Subcutaneous abdominal adipose tissue (tissue), 5 donors: ENCODE data around the gene RAB5IF.

ENCODE experiments used
- H3K27ac ChIP-seq: one replicate; pipeline ENCODE4 v1.7.0; 2013; ENCODE audit warnings: low read depth, mild to moderate bottlenecking, inconsistent platforms, low read length, moderate library complexity
- H3K27me3 ChIP-seq, 5 donors: one replicate each; pipeline ENCODE4 v1.7.0; 2013; ENCODE audit warnings: low read length in 5 of 5, inconsistent platforms in 1 of 5; ENCODE audit not compliant: control insufficient read depth in 5 of 5, insufficient read depth in 4 of 5
- H3K36me3 ChIP-seq, 5 donors: one replicate each; pipeline ENCODE4 v1.7.0; 2013; ENCODE audit warnings: low read length in 5 of 5; ENCODE audit not compliant: control insufficient read depth in 5 of 5, insufficient read depth in 5 of 5
- H3K4me1 ChIP-seq, 5 donors: one replicate each; pipeline ENCODE4 v1.7.0; 2013; ENCODE audit warnings: low read length in 5 of 5, mild to moderate bottlenecking in 3 of 5, moderate library complexity in 1 of 5; ENCODE audit not compliant: control insufficient read depth in 5 of 5, insufficient read depth in 5 of 5
- H3K4me3 ChIP-seq, 5 donors: one replicate each; pipeline ENCODE4 v1.7.0; 2013; ENCODE audit warnings: low read length in 5 of 5, low read depth in 1 of 5
- H3K9ac ChIP-seq, 5 donors: one replicate each; pipeline ENCODE4 v1.7.0; 2013; ENCODE audit warnings: low read length in 5 of 5, mild to moderate bottlenecking in 4 of 5, moderate library complexity in 3 of 5
- H3K9me3 ChIP-seq, 5 donors: one replicate each; pipeline ENCODE4 v1.7.0; 2013; ENCODE audit warnings: low read length in 5 of 5; ENCODE audit not compliant: control insufficient read depth in 5 of 5
- donor health status: healthy.
- donor health status: healthy.
- donor health status: healthy.
- donor health status: healthy.
- donor health status: healthy.

The RAB5IF gene

DNA sequence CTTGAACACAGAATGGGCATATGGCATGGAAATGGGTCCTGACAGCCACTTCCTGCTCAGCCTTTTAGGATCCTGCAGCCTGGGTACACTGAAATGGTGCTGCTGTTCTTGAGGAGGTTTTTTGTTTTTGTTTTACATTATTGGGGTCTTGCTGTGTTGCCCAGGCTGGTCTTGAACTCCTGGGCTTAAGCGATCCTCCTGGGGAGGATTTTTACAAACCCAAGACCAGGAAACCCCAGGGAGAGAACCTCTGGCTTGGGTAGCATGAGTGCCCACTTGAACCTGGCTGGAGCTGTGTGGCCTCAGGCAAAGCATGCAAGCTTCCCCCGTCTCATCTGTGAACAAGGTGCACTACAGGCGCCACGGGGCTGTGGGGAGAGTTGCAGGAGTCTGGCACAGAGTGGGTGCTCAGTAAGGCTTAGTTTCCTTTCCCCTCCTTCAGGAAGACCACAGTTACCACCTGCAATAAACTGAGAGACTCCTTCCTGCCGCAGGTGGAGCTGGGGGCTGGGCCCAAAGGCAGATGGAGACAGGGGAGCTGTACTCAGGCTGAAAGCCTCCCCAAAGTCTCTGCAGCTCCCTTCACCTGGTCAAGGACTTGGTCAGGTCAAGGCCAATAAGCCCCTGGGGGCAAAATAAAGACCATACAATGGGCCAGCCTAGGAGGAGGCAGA lies 38.6 kb downstream of the RAB5IF start:
- Histone ChIP-seq H3K36me3 (no peaks in the 10 kb centered on the region), H3K27ac (no peak overlapping the region), H3K9me3 (no peaks in the 10 kb centered on the region), H3K4me3 (peak overlapping the region in 1 of 5 donors; percentile 11), H3K9ac (no peak overlapping the region), H3K4me1 (no peaks in the 10 kb centered on the region), H3K27me3 (peaks cover 0 to 6% (median 0%) of the 10 kb centered on the region in 5 donors)

DNA sequence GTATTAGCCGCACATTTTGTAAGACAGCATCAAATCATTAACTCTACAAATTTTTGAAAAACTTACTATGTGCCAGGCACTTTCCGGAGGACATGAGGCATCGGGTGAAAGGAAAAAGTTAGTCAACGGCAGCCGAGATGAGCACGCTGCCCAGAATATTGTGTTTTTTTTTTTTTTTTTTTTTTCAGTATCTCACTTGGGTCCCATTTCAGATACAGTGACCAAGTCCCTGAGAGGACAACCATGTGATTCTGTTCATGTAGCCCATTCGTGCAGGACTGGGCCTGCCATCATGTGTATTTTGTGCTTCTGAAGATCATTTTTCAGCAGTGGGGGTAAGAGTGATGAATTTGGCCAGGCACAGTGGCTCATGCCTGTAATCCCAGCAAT lies 39.1 kb downstream of the RAB5IF start:
- H3K4me3 ChIP-seq, result peak overlapping the region in 1 of 5 donors; percentile 11
- no peaks in the 10 kb centered on the region for H3K36me3 ChIP-seq
- no peaks in the 10 kb centered on the region for H3K9me3 ChIP-seq
- H3K27me3 ChIP-seq, result peaks cover 0 to 6% (median 0%) of the 10 kb centered on the region in 5 donors
- no peak overlapping the region for H3K27ac ChIP-seq
- no peaks in the 10 kb centered on the region for H3K4me1 ChIP-seq
- no peak overlapping the region for H3K9ac ChIP-seq

DNA sequence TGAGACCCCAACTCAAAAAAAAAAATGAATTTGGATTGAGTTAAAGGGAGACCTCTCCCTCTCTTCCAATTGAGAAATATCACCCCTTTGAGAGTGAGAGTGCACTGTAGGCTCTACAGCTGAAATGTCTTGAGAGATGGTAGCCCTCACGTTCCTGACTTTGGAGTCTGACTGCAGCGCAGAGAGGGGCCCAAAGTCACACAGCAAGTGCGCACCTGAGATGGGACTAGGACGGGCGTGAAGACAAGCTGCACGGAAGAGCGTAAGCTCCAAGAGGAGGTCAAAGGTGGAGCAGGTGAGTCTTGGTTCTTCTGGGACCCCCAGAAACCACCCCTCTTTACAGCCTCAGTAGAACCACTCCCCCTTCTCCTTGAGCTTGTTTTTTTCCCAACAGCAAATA lies 39.8 kb downstream of the RAB5IF start:
- Histone ChIP-seq H3K9ac (no peak overlapping the region), H3K4me3 (peak overlapping the region in 1 of 5 donors; percentile 31), H3K4me1 (no peaks in the 10 kb centered on the region), H3K36me3 (no peaks in the 10 kb centered on the region), H3K9me3 (no peaks in the 10 kb centered on the region), H3K27ac (no peak overlapping the region), H3K27me3 (peaks cover 0 to 6% (median 0%) of the 10 kb centered on the region in 5 donors)

DNA sequence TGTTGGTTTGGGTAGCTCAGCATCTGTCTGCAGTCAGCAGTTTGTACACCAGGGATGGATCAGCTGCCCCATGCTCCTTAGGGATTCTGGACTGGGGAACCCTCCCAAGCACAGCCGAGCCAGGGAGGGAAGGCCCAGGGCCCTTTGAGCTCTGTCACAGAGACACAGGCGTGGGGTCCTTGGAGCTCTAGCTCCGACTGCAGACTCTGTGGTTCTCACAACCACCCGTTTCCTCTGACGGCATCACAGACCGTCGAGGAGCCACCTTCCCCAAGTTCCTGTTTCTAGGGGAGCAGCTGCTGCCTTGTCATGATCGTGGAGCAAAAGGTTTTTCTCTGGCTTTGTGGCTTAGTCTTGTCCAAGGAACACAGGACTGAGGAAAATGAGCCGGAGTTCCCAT lies 40.4 kb downstream of the RAB5IF start, which contains the start of gene SLA2:
SLA2 (minus strand) TSS at position 199 of the 400 bp plus-strand sequence. CDS start 4,861 bp downstream, outside the sequence.
- no peaks in the 10 kb centered on the region for H3K9me3 ChIP-seq
- H3K9ac ChIP-seq, result no peak within 1 kb of the TSS
- H3K27ac ChIP-seq, result no peak within 1 kb of the TSS
- H3K27me3 ChIP-seq, result peaks cover 0 to 6% (median 0%) of the 10 kb centered on the region in 5 donors
- no peaks in the 10 kb centered on the region for H3K4me1 ChIP-seq
- H3K36me3 ChIP-seq, result no peaks in the 10 kb centered on the region
- peak within 1 kb of the TSS in 1 of 5 donors; percentile 31 for H3K4me3 ChIP-seq

DNA sequence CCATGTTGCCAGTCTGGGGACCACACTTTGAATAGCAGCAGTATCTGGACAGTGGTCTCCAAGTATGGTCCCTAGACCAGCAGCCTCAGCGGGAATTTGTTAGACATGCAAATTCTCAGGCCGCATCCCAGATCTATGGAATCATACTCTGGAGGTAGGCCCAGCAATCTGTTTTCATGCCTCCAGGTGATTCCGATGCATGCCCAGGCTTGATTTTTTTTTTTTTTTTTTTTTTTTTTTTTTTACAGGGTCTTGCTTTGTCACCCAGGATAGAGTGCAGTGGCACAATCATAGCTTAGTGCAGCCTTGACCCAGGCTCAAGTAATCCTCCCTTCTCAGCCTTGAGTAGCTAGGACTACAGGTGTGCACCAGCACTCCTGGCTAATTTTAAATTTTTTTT lies 41.1 kb downstream of the RAB5IF start:
- no peak overlapping the region for H3K27ac ChIP-seq
- H3K9me3 ChIP-seq, result no peaks in the 10 kb centered on the region

DNA sequence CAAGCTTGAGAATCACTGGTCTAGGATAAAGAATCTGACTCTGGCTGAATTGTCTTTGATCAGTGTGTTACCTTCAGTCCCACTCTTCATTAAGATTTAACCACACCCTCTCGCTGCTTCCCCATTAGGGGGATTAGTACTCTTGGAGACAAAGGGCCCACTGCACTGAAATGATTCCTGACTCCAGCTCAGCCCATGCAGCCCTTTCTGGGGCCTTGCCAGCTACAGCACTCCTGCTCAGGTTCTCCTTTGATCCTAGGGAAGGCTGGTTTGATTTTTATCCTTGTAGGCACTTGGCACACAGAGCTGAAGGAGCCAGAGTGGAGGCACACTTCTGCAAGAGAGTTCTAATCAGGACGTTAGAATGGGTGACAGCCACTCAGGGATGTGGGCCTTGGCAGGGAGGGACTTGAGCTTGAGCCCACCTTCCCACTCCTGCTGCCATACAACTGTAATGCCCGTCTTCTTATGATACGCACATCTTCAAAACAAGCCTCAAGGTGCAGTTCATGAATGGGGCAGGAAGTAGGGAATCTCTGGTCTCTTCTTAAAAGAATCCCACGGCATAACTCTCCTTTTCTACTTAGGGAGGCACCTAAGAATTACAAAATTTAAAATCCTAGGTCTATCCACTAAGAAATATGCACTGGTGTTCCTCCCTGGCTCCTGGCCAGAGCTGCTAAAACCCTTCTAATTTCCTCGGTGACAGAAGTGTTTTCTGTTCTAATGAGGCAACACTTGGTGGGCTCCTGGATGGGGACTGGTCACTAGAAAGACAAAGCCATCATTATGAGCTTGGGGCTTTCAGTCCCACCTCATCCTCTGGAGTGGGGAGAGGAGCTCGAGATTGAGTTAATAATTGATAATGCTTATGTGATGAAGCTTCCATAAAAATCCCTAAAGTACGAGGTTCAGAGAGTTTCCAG lies 41.9 kb downstream of the RAB5IF start:
- no peak overlapping the region for H3K4me3 ChIP-seq

More for the DNA sequence above, 41.1 kb downstream of the RAB5IF start:
- Histone ChIP-seq H3K4me3 (no peak overlapping the region), H3K9ac (no peak overlapping the region), H3K27me3 (peaks cover 0 to 6% (median 0%) of the 10 kb centered on the region in 5 donors), H3K4me1 (no peaks in the 10 kb centered on the region), H3K36me3 (peaks cover 0 to 5% (median 5%) of the 10 kb centered on the region in 5 donors)

DNA sequence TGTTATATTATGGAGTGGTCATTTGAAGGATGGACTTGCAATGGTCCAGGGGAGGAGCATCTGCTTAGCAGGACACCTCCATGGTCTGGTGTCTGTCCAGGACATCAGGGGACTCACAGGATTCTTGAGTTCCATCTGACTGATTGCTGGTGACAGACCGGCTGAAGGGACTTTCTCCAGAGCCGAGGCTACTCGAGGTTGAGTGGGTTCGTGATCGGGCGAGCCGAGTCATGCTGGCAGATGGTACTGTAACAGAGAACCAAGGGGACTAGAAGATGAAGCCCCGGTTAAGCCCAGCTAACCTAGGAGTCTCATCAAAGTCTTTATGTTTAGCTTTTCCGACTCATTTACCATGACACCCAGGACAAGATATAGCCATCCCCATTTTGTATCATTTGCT lies 47.9 kb downstream of the RAB5IF start:
- Histone ChIP-seq H3K36me3 (peaks cover 2 to 43% (median 37%) of the 10 kb centered on the region in 5 donors), H3K4me3 (no peak overlapping the region), H3K27ac (no peak overlapping the region), H3K27me3 (no peaks in the 10 kb centered on the region), H3K9me3 (no peaks in the 10 kb centered on the region), H3K4me1 (no peaks in the 10 kb centered on the region), H3K9ac (no peak overlapping the region)

More for the DNA sequence above, 41.9 kb downstream of the RAB5IF start:
- Histone ChIP-seq H3K27ac (no peak overlapping the region), H3K27me3 (peaks cover 0 to 6% (median 0%) of the 10 kb centered on the region in 5 donors), H3K36me3 (peaks cover 0 to 11% (median 8%) of the 10 kb centered on the region in 5 donors), H3K4me1 (no peaks in the 10 kb centered on the region), H3K9ac (no peak overlapping the region), H3K9me3 (no peaks in the 10 kb centered on the region)

DNA sequence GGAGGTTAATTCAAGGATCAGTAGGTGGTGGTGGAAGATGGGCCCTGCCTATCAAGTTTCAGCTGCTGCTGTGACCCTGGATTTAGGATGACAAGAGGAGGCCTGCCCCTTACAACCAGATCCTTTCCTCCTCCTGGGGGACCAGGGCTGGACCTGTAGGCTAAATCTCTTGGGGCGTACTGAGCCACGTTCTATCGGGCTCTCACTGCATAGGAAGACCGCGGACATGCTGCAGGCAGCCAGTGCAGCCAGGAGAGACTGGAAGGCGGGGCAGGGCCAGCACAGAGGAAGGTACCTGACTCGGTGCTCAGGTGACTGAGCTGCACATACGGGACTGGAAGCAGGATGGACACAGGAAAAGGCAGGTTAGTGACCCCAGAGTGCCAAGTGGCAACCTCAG lies 48.9 kb downstream of the RAB5IF start:
- peaks cover 4 to 47% (median 37%) of the 10 kb centered on the region in 5 donors for H3K36me3 ChIP-seq
- no peaks in the 10 kb centered on the region for H3K27me3 ChIP-seq
- no peaks in the 10 kb centered on the region for H3K4me1 ChIP-seq
- no peak overlapping the region for H3K9ac ChIP-seq
- no peak overlapping the region for H3K4me3 ChIP-seq
- no peak overlapping the region for H3K27ac ChIP-seq
- no peaks in the 10 kb centered on the region for H3K9me3 ChIP-seq

DNA sequence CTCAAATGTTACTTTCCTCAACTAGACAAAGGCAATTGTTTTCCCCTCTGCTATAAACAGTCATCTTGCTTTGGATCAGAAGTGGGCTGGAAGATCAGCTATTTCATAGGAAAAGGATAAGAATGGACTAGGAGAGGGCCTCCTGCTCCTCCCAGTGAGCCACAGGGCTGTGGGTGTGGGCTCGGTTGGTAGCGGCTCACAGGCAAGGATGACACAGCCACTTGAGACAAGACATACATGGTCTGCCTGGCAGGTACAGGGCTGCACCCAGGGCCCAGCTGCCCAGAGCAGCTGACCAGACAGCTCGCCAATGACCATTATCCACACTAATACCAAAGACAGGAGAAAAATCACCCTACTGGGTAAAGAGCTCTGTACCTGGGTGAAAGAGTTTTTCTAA lies 49.4 kb downstream of the RAB5IF start:
- Histone ChIP-seq H3K9me3 (no peaks in the 10 kb centered on the region), H3K9ac (no peak overlapping the region), H3K4me1 (no peaks in the 10 kb centered on the region), H3K27me3 (no peaks in the 10 kb centered on the region), H3K4me3 (no peak overlapping the region), H3K36me3 (peaks cover 4 to 49% (median 38%) of the 10 kb centered on the region in 5 donors), H3K27ac (no peak overlapping the region)

DNA sequence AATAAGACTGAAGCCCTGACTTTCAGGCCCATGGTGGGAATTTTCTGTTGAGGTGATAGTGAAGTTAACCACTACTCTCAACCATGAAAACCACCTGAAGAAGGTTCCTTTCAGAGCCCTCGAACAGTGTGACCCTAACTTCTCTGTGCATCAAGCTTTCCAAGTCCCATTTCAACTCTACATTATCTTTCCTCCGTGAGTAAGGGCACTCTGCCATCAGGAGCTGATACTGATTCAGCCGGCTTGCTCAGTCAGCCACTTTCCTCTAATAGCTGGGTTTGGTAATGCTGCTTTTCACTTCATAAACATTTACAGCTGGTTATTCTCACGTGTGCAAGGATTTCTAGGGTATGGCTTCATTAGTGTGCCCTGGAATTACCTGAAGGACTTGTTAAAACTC lies 51.2 kb downstream of the RAB5IF start:
- no peak overlapping the region for H3K27ac ChIP-seq
- no peak overlapping the region for H3K9ac ChIP-seq
- H3K4me3 ChIP-seq, result no peak overlapping the region
- H3K9me3 ChIP-seq, result no peaks in the 10 kb centered on the region
- H3K4me1 ChIP-seq, result no peaks in the 10 kb centered on the region
- H3K27me3 ChIP-seq, result no peaks in the 10 kb centered on the region
- H3K36me3 ChIP-seq, result peaks cover 7 to 52% (median 38%) of the 10 kb centered on the region in 5 donors
